Measurements from ENCODE around the gene TRIP4. TPM values are rescaled to one million over a fixed set of nuclear protein-coding genes. Genes with fewer than 3 reads are reported as not detected.
"Not testable (repeated sequence)": the region's sequence is repeated elsewhere in the genome, so short reads cannot be mapped to it uniquely, and the experiment has no call there.

TRIP4 gene
- total RNA-seq, 1 donor from 2014 or later = 22.6 TPM

DNA sequence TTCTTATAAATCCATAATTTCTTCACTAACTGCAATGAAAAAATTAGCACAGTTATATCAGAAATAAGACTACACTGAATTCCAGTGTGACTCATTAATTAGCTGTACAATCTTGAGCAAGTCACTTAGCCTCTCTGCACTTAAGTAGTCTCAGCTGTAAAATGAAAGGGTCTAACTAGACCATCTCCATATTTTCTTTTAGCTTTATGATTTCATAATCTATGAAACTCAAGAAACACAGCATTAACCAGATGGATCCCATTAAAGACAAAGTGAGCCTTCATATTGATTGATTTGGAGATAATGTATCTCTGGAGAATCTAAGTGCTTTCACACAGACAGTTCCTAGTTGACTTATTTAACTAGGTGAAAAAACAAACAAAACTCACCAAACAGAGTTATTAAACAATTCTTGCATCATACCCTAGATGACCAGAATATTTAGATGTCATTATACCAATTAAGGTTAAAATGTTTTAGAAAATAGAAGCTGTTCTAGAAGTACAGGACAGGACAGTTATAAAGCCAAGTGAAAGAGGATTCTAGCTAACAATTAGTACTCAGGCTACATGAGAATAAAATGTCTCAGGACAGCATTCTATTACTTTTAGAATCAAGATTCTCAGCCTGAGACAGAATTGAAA, 42.9 kb upstream of the TRIP4 start:
- TF ChIP-seq, protein P1, sequence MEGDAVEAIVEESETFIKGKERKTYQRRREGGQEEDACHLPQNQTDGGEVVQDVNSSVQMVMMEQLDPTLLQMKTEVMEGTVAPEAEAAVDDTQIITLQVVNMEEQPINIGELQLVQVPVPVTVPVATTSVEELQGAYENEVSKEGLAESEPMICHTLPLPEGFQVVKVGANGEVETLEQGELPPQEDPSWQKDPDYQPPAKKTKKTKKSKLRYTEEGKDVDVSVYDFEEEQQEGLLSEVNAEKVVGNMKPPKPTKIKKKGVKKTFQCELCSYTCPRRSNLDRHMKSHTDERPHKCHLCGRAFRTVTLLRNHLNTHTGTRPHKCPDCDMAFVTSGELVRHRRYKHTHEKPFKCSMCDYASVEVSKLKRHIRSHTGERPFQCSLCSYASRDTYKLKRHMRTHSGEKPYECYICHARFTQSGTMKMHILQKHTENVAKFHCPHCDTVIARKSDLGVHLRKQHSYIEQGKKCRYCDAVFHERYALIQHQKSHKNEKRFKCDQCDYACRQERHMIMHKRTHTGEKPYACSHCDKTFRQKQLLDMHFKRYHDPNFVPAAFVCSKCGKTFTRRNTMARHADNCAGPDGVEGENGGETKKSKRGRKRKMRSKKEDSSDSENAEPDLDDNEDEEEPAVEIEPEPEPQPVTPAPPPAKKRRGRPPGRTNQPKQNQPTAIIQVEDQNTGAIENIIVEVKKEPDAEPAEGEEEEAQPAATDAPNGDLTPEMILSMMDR (IDR thresholded peaks at IDR 0.05; ENCODE audit: unreplicated experiment) = no peak
- H3K27ac Mint-ChIP-seq = peak overlapping the region; percentile 30
- no peak overlapping the region for H3K4me3 Mint-ChIP-seq
- no peaks in the 10 kb centered on the region for H3K9me3 Mint-ChIP-seq
- peaks cover 15% of the 10 kb centered on the region for H3K4me1 Mint-ChIP-seq
- no peak for DNase-seq (ENCODE audit: low spot score in 2 of 2, unreplicated experiment in 2 of 2)
- peaks cover 11% of the 10 kb centered on the region for H3K36me3 Mint-ChIP-seq
- no peaks in the 10 kb centered on the region for H3K27me3 Mint-ChIP-seq (ENCODE audit: low read depth)

DNA sequence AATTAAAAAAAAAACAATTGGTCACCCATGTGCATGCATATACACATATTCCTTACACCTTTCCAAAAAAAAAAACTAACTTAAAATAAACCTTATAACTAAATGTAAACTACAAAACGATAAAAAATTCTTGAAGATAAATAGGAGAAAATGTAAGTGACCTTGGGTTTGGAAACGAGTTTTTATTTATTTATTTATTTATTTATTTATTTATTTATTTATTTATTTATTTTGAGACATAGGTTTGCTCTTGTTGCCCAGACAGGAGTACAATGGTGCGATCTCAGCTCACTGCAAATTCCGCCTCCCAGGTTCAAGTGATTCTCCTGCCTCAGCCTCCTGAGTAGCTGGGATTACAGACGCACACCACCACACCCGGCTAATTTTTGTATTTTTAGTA, 41.4 kb upstream of the TRIP4 start:
- Mint-ChIP-seq H3K4me1 (peaks cover 19% of the 10 kb centered on the region), H3K36me3 (peaks cover 11% of the 10 kb centered on the region)
- H3K27me3 Mint-ChIP-seq (ENCODE audit: low read depth); DNase-seq (ENCODE audit: low spot score in 2 of 2, unreplicated experiment in 2 of 2); H3K27ac Mint-ChIP-seq; H3K9me3 Mint-ChIP-seq; H3K4me3 Mint-ChIP-seq: not testable (repeated sequence)

DNA sequence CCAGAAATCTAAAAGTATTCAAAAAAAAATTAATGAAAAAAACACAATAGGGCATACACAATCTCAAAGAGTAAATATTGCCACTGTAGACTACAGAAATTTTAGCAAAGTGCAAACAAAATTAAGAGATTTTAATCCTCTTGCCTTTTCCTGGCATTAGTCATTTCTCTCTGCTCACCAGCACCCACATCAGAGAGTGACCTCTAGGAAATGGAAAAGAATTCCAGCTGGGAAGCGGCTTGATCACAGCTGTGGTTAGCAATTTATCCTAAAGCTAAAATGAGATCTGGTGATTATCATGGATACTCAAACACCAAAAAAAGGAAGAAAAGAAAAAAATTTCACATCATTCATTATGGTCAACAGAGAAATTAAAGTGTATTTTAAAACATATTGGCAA, 39.2 kb upstream of the TRIP4 start:
- Mint-ChIP-seq H3K36me3 (peaks cover 11% of the 10 kb centered on the region), H3K27ac (no peak overlapping the region), H3K4me1 (peaks cover 16% of the 10 kb centered on the region), H3K4me3 (no peak overlapping the region), H3K9me3 (no peaks in the 10 kb centered on the region), H3K27me3 (ENCODE audit: low read depth) (no peaks in the 10 kb centered on the region)
- TF ChIP-seq, protein P1 (IDR thresholded peaks at IDR 0.05; ENCODE audit: unreplicated experiment) = no peak
- DNase-seq (ENCODE audit: low spot score in 2 of 2, unreplicated experiment in 2 of 2) = no peak

DNA sequence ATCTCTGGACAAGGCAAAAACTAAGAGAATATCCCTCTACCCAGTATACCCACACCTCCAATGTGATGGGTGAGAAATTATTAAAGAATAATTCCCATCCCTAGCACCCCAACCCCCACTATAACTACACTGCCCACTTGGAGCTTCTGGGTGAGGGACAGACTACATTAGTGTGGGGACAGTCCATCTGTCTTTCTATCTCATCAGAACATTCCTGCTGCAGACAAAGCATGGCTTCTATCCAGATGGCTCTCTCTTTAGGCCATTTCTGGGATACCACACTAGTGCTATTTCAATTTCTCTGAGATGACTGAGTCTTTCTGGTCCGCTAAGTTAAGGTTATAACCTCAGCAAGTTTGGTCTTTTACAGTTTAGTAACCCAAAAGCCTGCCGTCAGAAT, 38.3 kb upstream of the TRIP4 start:
- Mint-ChIP-seq H3K4me3 (no peak overlapping the region), H3K27me3 (ENCODE audit: low read depth) (no peaks in the 10 kb centered on the region), H3K27ac (no peak overlapping the region), H3K4me1 (peaks cover 13% of the 10 kb centered on the region), H3K9me3 (no peaks in the 10 kb centered on the region), H3K36me3 (peaks cover 11% of the 10 kb centered on the region)
- TF ChIP-seq, protein P1 (IDR thresholded peaks at IDR 0.05; ENCODE audit: unreplicated experiment) = no peak
- DNase-seq (ENCODE audit: low spot score in 2 of 2, unreplicated experiment in 2 of 2) = no peak

DNA sequence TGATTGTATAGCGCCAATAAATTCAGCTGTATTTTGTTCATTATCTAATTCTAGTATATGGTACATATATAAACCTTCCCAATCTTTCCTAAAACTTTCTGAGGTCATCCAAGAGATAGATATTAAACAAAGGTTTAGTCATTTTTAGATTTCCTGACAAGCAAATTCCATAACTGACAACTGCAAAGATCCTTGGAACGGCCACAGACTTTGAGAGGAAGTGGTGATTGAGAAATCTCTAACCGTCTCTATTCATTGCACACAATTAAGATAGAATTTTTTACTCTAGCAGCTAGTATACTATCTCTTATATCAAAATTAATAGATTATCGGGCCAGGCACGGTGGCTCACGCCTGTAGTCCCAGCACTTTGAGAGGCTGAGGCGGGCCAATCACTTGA, 36.4 kb upstream of the TRIP4 start:
- no peak overlapping the region for H3K4me3 Mint-ChIP-seq
- TF ChIP-seq, protein P1 (IDR thresholded peaks at IDR 0.05; ENCODE audit: unreplicated experiment) = no peak
- H3K27ac Mint-ChIP-seq = peak overlapping the region; percentile 28
- DNase-seq (ENCODE audit: low spot score in 2 of 2, unreplicated experiment in 2 of 2) = no peak
- H3K9me3 Mint-ChIP-seq = no peaks in the 10 kb centered on the region
- H3K36me3 Mint-ChIP-seq = peaks cover 11% of the 10 kb centered on the region
- H3K27me3 Mint-ChIP-seq (ENCODE audit: low read depth) = no peaks in the 10 kb centered on the region
- peaks cover 14% of the 10 kb centered on the region for H3K4me1 Mint-ChIP-seq

DNA sequence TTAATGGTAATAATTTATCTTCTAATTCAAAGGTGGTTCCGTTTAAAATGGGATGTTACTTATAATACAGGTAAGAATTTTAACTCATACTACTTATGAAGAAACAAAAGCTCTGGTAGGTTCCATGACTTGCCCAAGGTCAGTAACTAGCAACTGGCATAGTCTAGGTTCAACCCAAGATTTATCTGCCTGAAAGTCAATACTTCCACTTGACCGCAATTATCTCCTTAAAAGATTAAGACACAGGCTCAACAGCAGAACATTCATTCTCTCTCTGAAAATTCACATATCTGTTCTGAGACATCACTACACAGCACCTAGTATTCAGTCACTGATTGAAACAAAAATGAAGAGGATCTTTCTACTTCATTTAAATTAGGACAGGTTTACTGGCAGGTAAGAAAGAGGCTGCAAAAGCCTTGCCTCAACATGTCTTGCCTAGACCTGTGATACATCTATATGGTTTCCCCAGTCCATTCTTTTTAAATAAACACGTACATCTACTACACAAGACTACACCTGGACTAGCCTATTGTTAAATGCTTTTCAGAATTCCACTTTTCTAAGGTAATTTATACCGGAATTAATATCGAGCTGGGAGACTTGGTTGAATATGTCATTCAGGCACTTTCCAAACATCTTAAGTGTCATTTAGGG, 32.8 kb upstream of the TRIP4 start:
- H3K36me3 Mint-ChIP-seq = no peaks in the 10 kb centered on the region
- no peaks in the 10 kb centered on the region for H3K27me3 Mint-ChIP-seq (ENCODE audit: low read depth)
- TF ChIP-seq, protein P1 (IDR thresholded peaks at IDR 0.05; ENCODE audit: unreplicated experiment) = no peak
- no peak for DNase-seq (ENCODE audit: low spot score in 2 of 2, unreplicated experiment in 2 of 2)
- no peaks in the 10 kb centered on the region for H3K9me3 Mint-ChIP-seq
- H3K4me1 Mint-ChIP-seq = peaks cover 18% of the 10 kb centered on the region
- H3K27ac Mint-ChIP-seq = peak overlapping the region; percentile 100
- H3K4me3 Mint-ChIP-seq = peak overlapping the region; percentile 99
